Measurements from ENCODE around the gene TNMD.

TNMD gene

DNA sequence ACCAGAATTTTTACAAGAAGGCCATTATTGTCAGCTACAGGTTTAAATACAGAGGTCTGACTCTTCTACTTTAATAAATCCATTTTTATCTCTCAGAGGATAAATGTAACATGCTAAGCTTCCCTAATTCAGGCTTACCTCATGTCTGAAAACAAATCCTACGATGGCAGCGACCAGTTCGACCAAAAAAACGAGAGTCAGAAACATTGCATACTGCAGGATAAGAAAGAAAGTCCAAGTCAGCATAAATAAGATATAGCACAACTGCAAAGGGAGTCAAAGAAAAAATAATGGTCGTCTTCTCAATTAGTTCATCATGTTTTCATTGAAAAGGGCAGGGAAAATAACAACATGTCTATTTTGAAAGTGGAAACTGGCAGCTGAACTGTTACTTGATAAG is 50.3 kb downstream of the TNMD start:
- TF ChIP-seq GABPA (IDR thresholded peaks at IDR 0.05; ENCODE audit: low read depth): no peak
- TF ChIP-seq, protein P1, sequence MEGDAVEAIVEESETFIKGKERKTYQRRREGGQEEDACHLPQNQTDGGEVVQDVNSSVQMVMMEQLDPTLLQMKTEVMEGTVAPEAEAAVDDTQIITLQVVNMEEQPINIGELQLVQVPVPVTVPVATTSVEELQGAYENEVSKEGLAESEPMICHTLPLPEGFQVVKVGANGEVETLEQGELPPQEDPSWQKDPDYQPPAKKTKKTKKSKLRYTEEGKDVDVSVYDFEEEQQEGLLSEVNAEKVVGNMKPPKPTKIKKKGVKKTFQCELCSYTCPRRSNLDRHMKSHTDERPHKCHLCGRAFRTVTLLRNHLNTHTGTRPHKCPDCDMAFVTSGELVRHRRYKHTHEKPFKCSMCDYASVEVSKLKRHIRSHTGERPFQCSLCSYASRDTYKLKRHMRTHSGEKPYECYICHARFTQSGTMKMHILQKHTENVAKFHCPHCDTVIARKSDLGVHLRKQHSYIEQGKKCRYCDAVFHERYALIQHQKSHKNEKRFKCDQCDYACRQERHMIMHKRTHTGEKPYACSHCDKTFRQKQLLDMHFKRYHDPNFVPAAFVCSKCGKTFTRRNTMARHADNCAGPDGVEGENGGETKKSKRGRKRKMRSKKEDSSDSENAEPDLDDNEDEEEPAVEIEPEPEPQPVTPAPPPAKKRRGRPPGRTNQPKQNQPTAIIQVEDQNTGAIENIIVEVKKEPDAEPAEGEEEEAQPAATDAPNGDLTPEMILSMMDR (IDR thresholded peaks at IDR 0.05; ENCODE audit: insufficient read depth, low read length): no peak
- DNase-seq (ENCODE audit: low read depth in 1 of 2, low spot score in 1 of 2): no peak
- H3K27me3 ChIP-seq (ENCODE audit: insufficient read depth, poor library complexity, severe bottlenecking): no peaks in the 10 kb centered on the region
- no peak overlapping the region for H3K4me3 ChIP-seq (replicated peaks; ENCODE audit: insufficient read depth, low read length)
- no peak overlapping the region for H3K27ac ChIP-seq (replicated peaks)

DNA sequence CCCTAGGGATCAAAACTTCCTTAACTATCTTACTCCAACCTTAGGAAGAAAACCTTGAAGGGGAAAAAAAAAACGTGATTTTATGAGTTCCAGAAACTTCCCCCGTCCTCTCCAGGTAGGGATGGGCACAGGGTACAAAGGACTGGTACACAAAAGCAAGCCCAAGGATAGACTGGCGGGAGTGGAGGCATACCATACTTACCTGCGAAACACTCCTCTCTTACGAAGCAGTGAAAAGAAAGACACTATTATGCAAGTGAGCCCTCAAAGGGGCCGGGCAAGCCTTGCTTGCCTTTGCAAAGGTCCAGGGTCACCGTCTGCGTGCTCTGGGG is 51.2 kb downstream of the TNMD start:
- no peak overlapping the region for H3K27ac ChIP-seq (replicated peaks)
- TF ChIP-seq REST (IDR thresholded peaks at IDR 0.05; ENCODE audit: insufficient replicate concordance, low read depth): no peak
- no peaks in the 10 kb centered on the region for H3K27me3 ChIP-seq (ENCODE audit: insufficient read depth, poor library complexity, severe bottlenecking)
- no peak overlapping the region for H3K4me3 ChIP-seq (replicated peaks; ENCODE audit: insufficient read depth, low read length)
- no peak for DNase-seq (ENCODE audit: low read depth in 1 of 2, low spot score in 1 of 2)

DNA sequence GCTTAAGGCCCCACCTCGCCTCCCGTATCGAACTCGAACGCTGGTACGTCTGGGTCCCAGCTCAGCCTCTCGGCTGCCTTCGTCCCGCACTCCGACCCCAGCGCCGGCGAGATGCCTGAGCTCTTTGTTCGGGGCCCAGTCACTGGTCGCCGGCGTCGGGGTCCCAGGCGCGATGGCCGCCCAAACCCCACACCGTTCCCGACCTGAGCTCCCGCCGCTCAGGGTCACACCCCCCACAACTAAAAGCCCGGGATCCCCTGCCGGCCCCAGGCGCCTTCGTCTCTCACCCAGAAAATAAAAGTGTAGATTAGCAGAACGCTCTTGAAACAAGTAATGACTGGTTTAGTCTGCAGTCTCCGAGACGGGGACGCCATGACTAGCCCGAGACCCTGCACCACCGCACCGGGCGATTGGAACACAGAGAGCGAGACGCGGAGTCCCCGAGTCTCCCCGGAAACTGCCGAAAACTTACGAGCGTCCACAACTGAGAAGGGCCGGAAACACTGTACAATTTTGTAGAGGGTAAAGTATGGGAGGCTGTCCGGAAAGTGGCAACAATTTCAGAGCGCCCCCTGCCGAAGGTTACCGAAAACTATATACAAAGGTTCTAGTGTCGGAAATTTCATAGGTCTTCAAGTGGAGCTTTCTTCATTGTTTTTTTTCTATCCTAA is 51.7 kb downstream of the TNMD start, which contains the start of gene TSPAN6:
Gene TSPAN6 (minus strand): TSS at position 486 of the 671 bp plus-strand sequence. CDS start 112 bp downstream, at position 374.
- Histone ChIP-seq H3K27me3 (ENCODE audit: insufficient read depth, poor library complexity, severe bottlenecking) (no peaks in the 10 kb centered on the region), H3K27ac (replicated peaks) (no peak within 1 kb of the TSS), H3K4me3 (replicated peaks; ENCODE audit: insufficient read depth, low read length) (no peak within 1 kb of the TSS)
- TF ChIP-seq REST (IDR thresholded peaks at IDR 0.05; ENCODE audit: insufficient replicate concordance, low read depth) (no peak), GABPA (IDR thresholded peaks at IDR 0.05; ENCODE audit: low read depth) (no peak), SPI1 (IDR thresholded peaks at IDR 0.05; ENCODE audit: borderline replicate concordance, low read depth) (no peak), POLR2AphosphoS5 (IDR thresholded peaks at IDR 0.05; ENCODE audit: low read depth) (no peak)
- TF ChIP-seq, protein P1 (IDR thresholded peaks at IDR 0.05; ENCODE audit: insufficient read depth, low read length): no peak
- no peak for DNase-seq (ENCODE audit: low read depth in 1 of 2, low spot score in 1 of 2)

GRCh38 chrX:100642290-100642689 is 57.6 kb downstream of the TNMD start:
- no peak overlapping the region for H3K27ac ChIP-seq (replicated peaks)
- DNase-seq (ENCODE audit: low read depth in 1 of 2, low spot score in 1 of 2): no peak

More at GRCh38 chrX:100642290-100642689, 57.6 kb downstream of the TNMD start:
- TF ChIP-seq GABPA (IDR thresholded peaks at IDR 0.05; ENCODE audit: low read depth) (no peak), POLR2AphosphoS5 (IDR thresholded peaks at IDR 0.05; ENCODE audit: low read depth) (no peak), SPI1 (IDR thresholded peaks at IDR 0.05; ENCODE audit: borderline replicate concordance, low read depth) (no peak), REST (IDR thresholded peaks at IDR 0.05; ENCODE audit: insufficient replicate concordance, low read depth) (no peak)
- TF ChIP-seq, protein P1 (IDR thresholded peaks at IDR 0.05; ENCODE audit: insufficient read depth, low read length): no peak
- no peaks in the 10 kb centered on the region for H3K27me3 ChIP-seq (ENCODE audit: insufficient read depth, poor library complexity, severe bottlenecking)
- no peak overlapping the region for H3K4me3 ChIP-seq (replicated peaks; ENCODE audit: insufficient read depth, low read length)

Measured in HL-60 (cell line).